HS-5 (cell line): ENCODE measurements around the gene TCF4.

Experiments used
- DNase-seq: peaks from one replicate; pipeline ENCODE4 v3.0.0-alpha.2; 2012; ENCODE audit warnings: low read depth

Gene TCF4

DNA sequence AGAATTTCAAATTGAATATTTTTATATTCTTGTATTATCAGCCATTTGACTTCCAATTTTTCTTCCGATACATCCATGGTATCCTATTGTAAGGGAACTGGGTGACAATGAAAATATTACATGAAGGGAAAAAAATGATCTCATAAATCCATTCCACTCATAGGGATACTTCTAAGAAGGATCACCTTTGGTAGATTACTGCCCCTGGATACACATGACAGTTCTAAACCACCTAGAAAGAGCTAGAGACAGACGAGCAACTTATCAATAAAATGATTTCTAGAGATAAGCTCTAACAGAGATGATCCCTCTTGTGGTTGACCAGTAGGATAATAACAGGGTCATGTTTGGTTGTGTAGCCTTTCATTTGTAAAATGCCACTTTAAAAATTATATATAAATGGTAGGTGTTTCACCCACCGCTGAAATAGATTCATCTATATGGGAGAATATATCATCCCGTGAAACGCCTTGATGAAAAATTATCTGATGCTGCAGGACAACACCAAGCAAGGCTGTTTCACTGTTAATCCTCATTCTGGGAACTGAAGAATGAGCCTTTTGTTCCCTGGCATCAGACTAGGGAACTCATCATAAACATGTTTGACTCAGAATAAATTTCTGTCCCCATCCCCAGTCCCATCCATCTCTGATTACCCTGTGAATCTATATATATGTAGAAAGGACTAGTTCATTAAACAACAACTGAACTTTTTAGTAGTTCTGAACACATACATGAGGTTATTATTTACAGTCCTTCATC is 180.0 kb downstream of the TCF4 start:
- DNase-seq, result no peak

DNA sequence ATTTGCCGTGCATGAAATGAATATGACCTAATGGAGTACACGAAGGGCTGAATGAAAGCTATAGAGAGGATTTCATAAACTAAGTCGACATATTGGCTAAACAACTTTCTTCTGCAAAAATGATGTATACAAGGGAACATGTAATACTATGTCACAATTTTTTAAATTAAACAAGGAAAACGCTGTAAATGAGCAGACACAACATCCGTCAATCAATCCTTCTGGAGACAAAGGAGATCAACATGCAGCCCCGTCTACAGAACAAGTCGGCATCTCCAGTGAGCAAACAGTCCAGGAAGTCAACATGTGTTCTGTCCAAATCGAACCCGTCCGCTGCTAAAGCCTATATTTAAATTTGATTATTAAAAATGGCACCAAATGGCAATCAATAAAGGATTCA is 180.8 kb downstream of the TCF4 start:
- no peak for DNase-seq

DNA sequence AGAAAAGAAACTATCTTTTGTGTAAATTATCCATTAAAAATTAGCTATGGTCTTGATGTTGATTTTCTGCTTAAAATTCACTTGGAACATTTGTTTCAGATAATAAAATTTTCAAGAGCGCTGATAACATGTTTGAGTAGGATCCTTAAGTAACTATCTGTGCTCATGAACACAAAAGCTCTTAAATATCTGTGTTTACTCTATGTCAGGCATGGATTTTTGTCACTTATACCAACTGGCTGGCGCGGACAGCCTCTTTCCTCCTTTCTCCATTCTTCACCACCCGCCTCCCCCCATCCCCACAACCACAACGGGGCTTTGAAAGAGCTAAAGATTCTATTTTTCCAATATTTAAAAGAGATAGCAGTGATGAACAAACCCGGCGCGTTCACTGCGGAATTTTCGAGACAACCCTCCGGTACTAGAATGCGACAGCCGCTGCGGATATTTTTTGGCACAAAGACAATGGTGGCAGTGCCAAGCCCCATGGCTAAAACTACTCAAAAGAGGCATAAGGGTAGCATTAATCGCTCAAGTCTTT is 181.5 kb downstream of the TCF4 start:
- DNase-seq, result no peak

DNA sequence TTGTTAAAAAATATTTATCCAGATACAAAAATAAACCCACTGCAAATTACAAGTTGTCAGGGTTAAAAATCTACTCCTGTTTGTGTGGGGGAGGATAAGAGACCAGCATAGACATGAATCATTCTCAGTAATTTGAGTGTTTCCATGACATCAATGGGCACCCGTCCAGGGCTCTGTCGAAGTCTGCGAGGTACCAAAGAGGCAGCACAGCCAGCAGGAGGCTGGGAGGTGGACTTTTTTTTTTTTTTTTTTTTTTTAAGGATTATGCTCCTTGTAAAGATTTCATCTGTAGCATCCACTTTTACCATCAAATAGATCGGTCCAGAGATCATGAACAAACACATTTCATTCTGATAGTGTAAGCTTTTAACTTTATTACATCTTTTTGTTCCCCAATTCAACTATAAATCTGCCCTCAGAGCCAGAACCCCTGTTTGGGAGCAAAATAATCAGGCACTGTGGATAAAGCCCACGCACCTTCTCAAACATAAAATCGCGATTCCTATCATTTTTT is 182.0 kb downstream of the TCF4 start:
- peak; percentile 38 for DNase-seq

DNA sequence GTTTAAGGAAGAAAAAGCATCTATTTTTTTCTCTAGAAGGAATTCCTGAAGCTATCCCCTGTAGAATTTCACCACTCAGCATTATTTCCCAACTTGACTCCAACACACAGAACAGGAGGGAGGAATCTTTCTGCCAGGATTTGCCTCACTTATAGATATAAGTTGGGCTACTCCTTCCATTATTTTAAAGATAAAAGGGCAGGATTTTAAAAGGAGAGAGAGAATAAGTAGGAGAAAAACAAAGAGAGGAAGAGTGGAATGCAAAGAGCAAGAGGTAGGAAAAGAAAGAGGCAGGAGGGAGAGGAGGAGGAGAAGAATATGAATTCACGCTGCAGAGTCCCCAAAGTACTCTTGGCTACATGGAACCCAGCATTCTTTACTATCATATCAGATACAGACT is 182.5 kb downstream of the TCF4 start:
- no peak for DNase-seq

DNA sequence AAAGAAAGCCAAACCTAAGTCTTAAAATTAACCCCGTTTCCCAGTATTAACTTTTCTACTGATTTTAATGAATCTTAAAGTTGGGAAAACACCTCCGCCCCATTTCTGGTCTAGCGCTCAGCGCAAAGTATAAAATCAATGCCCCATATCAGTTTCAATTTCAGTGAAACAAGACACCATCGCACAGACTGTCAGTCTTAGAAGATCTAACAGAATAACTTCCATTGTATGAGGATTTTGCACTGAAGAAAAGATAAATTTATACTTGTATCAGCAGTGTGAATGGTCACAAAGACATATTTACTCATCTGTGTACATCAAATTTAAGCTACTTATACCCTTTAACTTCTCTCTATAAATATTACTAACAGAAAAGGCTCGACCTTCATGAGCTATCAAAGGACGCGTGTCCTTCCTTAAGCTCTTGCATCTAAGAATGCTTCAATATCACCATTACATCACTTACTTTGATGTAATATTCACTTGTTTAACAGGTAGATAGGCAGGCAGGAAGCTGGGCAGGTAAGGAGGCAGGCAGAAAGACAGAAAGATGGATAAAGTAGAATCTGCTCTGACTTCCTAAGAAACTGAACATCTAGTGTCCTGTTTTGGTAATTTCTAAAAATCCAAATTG is 183.0 kb downstream of the TCF4 start:
- no peak for DNase-seq

DNA sequence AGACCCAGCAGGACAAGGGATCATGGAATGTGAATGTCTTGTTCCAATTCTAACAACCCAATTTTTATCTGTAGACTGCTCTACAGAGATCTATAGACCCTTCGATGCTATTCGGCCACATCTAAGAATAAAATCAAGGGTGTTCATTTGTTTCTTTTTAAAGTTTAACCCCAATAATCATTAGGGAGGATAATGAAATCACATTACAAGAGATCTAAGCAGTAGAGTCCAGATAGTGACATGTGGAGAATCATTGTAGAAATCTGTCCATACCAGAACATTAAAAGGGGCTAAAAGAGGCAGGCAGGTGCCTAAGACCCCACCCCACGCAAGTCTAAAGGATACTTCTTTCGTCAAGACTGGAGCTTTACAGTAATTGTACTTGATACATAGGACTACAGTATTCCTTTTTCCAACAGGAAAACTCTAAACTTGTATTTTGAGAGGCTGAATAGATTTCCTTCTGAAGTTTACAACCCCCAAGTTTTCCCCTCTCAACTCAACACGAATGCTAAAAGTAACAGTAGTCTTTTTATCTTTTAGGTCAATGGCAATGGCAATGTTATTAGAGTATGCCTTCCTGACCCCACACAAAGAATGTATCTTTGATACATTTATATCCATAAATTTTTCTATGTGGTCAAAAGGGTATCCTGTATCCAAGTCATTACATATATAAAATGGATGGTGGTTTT is 183.7 kb downstream of the TCF4 start:
- DNase-seq, result no peak

DNA sequence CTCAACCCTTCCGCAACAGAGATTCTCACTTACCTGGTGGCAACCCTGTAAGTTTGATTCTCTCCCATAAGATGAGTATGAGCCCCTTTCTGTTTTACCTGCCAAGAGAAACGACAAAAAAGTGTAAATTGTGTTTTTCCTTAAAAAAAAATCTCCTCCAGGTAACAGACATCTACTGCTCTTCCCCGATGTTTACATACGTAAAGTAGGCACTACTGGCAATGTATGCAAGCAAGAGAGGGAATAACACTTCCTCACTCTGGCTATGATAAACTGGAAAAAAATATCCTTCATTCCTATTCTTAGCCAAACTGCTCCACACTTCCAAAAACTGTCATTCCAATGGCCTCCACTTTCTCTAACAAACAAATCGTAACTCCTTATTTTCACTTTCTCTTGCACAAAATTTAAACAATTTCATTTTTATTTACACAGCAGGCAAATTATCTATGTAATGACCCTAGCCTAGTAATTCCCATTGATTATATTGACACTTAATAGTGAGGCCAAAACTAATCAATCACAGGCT is 184.5 kb downstream of the TCF4 start:
- DNase-seq, result no peak

DNA sequence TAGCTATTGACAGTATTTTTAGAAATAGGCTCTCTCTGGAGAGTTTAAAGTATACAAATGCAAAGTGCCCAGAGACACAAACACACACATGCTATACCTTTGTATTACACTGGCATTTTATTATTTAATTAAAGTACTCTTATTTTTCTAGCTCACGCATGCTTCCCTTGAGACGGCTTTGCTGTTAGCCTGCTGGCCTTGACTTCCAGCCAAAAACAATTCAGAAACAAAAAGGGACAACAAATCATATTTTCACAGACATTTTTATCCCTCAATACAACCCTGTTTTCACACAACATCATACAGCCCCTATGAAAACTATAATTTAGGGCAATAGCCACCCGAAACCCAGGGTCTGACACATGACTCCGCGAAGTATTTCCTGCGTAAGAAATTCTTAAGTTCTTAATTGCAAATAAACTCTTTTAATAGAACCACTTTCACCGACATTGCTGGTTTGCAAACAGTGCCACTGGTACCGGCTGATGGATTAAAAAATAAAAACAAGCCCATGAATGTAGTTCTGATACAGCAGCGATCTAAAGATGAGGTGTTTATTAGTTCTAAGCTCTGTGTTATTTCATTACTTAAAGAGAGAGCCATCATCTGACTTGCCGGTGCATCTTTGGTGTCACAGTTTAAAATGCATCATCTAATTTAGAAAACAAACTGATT is 185.1 kb downstream of the TCF4 start:
- DNase-seq, result no peak

DNA sequence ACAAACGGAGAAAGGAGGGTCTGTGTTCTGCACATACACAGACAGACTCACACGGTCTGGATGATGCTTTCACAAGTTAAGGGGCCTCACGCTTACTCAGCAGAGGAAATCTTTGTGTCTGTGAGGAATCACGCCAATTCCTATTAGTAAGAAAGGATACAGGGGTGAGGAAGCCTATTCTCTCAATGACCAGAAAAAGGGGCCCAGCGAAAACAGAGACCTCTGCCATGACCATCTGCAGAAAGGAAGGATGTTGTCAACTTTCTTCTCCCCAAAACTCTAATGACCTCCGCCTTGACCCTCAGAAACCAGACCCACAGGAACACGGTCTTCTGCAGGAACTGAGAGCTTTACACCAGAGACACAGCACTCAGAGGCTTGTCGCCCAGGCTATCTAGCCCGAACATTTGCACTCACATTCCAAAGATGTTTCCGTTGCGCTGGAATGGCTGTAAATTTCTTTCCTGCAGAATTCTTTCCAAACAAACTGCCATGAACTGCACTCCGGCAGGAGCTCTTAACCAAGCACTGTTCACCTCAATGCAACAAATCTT is 186.3 kb downstream of the TCF4 start:
- no peak for DNase-seq

DNA sequence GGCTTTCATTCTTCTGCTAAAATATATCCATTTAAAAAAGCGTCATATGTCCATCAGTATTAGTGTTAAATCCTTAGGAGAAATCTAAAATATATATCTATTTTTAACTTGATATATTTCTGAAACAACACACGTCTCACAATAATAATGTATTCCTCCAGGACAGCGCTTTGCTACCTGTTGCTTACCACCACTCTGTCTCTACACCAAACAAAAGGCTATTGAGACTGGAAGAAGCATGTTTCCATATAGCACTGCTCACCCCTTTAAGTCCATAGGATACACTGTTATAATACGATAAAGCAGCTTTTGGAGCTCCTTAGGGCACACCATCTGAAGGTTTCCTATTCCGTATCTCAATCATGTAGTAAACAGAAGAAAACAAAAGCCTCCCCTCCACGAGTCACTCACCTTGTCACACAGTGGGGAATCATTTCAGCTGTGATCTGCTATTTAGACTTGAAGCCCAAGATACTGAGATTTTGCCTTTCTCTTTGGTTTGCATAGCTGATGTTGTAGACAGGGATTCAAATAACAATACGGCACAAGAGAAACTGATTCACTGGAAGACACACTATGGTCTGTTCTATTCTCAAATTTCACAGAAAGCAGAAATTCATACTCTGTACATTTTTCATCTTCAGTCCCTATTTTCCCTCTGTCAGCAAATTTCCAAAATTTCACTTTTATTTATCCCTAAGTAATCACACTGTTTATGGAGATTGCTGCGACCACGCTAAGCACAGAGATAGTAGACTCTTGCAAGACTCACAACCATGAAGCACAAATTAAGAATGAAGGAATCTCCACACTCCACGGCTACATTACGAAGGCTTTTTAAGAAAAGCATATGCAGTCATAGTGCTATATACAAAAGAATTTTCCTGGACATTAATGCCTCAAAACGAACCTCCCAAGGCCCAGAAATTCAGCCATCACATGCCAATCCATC is 187.1 kb downstream of the TCF4 start:
- DNase-seq, result no peak

DNA sequence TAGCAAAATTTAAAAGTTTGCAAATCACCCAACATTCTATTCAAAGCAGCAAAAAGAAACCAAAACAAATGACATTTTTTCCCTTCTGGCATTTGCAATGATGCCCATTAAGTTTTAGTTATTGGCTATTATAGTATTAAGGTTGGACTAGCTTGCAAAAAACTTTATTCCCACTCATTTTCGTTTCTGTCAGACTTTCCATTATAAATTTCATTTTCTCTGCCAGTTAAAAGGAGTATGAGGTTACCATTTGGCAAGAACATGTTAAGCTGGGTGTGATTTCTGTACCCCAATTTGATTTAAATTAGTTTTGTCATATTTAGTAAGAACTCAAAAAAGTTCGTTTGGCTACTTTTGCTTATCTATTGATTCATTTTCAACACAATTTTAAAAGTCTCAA is 187.9 kb downstream of the TCF4 start:
- DNase-seq, result no peak

DNA sequence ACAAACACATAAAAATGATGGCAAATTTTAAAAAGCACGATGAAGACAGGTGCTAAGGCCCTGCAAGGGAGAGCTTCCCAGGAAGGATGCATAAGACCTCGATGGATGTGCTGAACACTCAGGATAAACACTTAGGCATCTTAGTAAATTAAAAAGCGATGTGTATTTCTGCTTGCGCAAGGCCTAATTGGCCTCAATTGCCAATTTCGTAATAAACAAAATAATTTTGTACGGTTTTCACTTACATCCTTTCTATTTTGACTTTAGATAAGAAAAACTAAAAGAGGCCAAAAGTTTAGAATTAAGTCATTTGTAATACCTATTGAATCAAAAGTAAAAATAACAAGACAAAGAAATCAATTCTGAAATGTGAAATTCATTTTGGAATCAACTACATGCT is 189.1 kb downstream of the TCF4 start:
- no peak for DNase-seq

DNA sequence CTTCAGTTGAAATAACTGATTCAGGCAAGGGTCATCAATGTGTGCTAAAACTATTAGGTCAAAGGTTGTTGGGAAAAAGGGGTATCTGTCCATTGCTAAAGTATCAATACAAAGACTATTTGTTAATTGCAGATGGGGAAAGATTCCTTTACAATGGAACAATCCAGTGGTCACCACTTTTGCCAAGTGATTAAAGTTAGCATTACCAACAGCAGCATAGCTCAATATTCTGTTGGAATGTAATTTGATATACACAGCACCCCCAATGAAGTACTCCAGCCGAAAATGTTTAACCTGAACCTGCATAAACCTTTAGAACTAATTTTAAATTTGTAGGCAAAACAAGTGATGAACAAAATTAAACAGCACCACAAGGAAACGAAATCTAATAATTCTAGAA is 191.0 kb downstream of the TCF4 start:
- no peak for DNase-seq

DNA sequence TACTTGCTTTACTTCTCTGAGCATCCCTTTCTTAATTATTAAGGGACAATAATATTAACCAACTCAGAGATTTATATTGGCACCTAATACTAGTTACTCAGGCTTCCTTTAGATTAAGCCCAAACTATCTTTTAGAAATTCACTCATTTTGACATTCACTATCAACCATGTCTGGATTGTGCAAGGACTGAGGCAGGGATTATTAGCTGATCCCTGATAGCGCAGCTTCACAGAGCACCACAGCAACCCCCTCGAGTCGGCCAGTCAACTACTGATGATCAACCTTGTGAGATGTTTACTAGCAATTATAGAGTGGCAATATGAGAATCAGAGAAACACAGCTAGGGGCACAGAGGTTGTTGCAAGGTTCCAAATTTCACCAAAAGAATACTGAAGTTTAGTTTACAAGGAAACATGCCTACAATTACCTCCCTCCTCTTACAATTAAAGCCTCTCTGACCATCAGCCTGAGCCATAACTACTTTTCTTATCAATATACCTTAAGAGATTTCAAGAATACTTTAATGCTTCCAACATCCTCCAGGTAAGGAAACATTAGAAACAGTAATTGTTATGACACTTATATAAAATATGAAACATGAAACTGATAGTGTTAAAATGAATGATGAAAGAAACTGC is 191.6 kb downstream of the TCF4 start:
- no peak for DNase-seq

DNA sequence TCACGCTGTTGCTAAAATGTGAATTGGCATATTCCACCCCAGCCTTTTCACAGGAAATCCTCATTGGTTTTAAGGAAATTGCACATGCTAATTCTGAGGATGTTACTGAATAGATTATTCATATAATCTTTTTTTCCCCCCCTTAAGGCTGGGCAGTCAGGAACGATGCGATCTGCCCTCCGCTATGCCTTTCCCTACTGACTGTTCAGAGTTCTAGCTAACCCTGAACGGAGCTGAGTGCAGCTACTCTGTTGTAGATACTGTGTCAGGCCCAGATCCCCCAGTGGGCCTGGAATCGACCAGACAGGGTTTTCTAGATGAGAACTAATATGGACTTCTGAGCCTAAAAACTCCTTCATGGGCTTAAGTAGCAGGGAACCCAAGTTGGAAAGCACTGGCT is 192.2 kb downstream of the TCF4 start:
- DNase-seq, result no peak

DNA sequence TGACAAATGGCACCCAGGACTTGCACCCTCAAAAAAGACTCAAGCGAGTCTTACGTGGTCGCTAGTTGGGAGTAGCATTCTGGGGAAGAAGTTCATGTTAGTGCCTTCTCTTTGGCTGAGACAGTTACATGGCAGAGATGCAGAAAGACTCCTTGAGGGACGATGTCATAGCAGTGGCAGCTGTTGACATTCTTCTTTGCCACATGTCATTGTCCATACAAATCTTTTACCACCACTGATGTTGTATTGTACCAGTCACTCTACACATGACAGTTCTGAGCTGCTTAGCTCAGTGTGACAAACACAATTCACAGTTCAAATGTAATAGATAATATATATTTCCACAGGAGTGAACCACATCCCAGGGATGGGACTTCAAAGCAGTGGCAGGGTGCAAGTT is 197.1 kb downstream of the TCF4 start:
- no peak for DNase-seq

DNA sequence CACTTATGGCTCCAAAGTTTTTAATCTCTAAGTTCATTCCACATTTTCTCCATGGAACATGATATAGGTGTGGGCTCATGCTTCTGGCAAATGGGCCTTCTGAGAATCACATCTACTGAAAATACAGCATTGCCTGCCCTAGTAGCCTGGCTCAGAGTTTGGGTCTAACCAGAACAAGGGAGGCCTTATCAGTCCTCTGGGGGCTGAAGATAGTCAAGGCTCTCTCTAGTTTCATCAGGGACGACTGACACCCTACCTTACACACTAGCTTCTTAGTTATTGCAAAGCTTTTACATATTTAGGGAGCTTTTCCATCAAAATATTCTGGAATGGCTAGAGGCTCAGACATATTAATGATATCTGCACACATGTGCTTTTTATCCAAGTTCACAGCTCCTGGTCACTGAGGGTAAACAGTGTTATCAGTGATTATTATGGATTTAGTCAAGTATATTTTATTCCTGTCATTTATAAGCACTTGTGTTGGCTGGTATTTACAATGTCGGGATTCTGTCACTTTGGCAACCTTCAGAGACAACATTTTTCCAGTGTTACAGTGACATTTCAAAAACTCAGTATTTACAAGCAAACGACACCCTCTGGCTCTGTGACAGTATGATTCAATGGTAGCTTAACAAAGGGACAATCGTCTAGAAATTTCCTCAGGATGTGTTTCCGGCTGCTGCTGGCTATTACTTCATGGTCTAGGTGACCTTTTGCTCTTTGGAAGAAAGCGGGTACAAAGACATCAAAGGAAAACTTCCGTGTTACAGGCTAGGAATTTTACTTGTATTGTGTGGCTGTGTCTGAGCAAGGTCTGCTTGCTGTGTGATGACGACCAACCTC is 200.6 kb downstream of the TCF4 start:
- DNase-seq, result no peak

DNA sequence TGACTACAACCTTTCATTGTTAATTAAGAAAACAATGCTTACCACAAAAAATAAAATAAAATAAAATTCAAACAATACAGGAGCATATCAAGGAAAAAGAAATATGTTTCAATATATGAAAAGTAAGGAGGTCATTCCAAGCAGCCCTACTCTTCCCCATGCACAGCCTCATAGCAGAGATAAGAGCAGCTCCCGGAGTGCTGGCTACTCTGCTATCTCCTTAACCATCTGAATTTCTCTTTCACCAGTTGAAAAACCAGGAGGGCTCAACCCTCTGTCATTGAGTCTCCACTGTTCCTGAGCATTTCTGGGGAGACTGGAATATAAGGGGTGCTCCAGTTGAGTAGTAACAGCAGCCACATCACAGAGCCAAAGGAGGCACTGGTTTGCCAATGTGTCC is 201.4 kb downstream of the TCF4 start:
- DNase-seq, result no peak
